ENCODE results near the gene RPS25.
"Not testable (repeated sequence)": the region's sequence is repeated elsewhere in the genome, so short reads cannot be mapped to it uniquely, and the experiment has no call there.

RPS25 gene

GRCh38 chr11:118988280-118988679, 29.9 kb downstream of the RPS25 start:
- no peak overlapping the region for H3K27ac ChIP-seq (ENCODE audit: low read depth, low read length)
- H3K36me3 ChIP-seq (ENCODE audit: insufficient read depth, low read length) = peaks cover under 1% of the 10 kb centered on the region; the same call in 1 of the 2 replicates
- WGBS = 89% methylated on average over 5 of the region's 5 CpGs
- no peak overlapping the region for H3K4me3 ChIP-seq (ENCODE audit: low read length)
- H3K9me3 ChIP-seq (ENCODE audit: insufficient read depth, low read depth, low read length) = peaks cover 2% of the 10 kb centered on the region; the same call in 1 of the 2 replicates
- no peak overlapping the region for H3K9ac ChIP-seq (ENCODE audit: low read depth, low read length)
- no peaks in the 10 kb centered on the region for H3K27me3 ChIP-seq (ENCODE audit: insufficient read depth, low read length)
- H3K4me1 ChIP-seq (ENCODE audit: insufficient read depth, low read length) = no peaks in the 10 kb centered on the region

- H3K4me1 ChIP-seq (ENCODE audit: insufficient read depth, low read length) = peaks cover 5% of the 10 kb centered on the region
- H3K4me3 ChIP-seq (ENCODE audit: low read length) = no peak overlapping the region
- no peaks in the 10 kb centered on the region for H3K36me3 ChIP-seq (ENCODE audit: insufficient read depth, low read length)
- no peak overlapping the region for H3K27ac ChIP-seq (ENCODE audit: low read depth, low read length)
- no peak overlapping the region for H3K9ac ChIP-seq (ENCODE audit: low read depth, low read length)
- peaks cover 5% of the 10 kb centered on the region; the same call in 1 of the 2 replicates for H3K27me3 ChIP-seq (ENCODE audit: insufficient read depth, low read length)
- 77% methylated on average over 2 of the region's 2 CpGs for WGBS
- no peaks in the 10 kb centered on the region for H3K9me3 ChIP-seq (ENCODE audit: insufficient read depth, low read depth, low read length)
These were observed 33.3 kb downstream of the RPS25 start for GRCh38 chr11:118984825-118985224.

- not testable (repeated sequence) for H3K9me3 ChIP-seq (ENCODE audit: insufficient read depth, low read depth, low read length)
- 85% methylated on average over 8 of the region's 8 CpGs for WGBS
These were observed 33.8 kb downstream of the RPS25 start for GRCh38 chr11:118984337-118984736.

GRCh38 chr11:118980191-118980881, 37.8 kb downstream of the RPS25 start:
- peaks cover 18% of the 10 kb centered on the region for H3K4me1 ChIP-seq (ENCODE audit: insufficient read depth, low read length)
- no peaks in the 10 kb centered on the region for H3K36me3 ChIP-seq (ENCODE audit: insufficient read depth, low read length)
- peaks cover 5% of the 10 kb centered on the region; the same call in 1 of the 2 replicates for H3K27me3 ChIP-seq (ENCODE audit: insufficient read depth, low read length)
- H3K27ac ChIP-seq (ENCODE audit: low read depth, low read length) = no peak overlapping the region
- no peaks in the 10 kb centered on the region for H3K9me3 ChIP-seq (ENCODE audit: insufficient read depth, low read depth, low read length)
- no peak overlapping the region for H3K9ac ChIP-seq (ENCODE audit: low read depth, low read length)
- 49% methylated on average over 21 of the region's 21 CpGs for WGBS
- H3K4me3 ChIP-seq (ENCODE audit: low read length) = peak overlapping the region; percentile 23; the same call in 1 of the 2 replicates

More at GRCh38 chr11:118984337-118984736, 33.8 kb downstream of the RPS25 start:
- H3K9ac ChIP-seq (ENCODE audit: low read depth, low read length); H3K4me3 ChIP-seq (ENCODE audit: low read length); H3K27ac ChIP-seq (ENCODE audit: low read depth, low read length); H3K36me3 ChIP-seq (ENCODE audit: insufficient read depth, low read length); H3K27me3 ChIP-seq (ENCODE audit: insufficient read depth, low read length): not testable (repeated sequence)
- H3K4me1 ChIP-seq (ENCODE audit: insufficient read depth, low read length) = peaks cover 10% of the 10 kb centered on the region

- no peak overlapping the region for H3K27ac ChIP-seq (ENCODE audit: low read depth, low read length)
- H3K9me3 ChIP-seq (ENCODE audit: insufficient read depth, low read depth, low read length) = no peaks in the 10 kb centered on the region
- H3K36me3 ChIP-seq (ENCODE audit: insufficient read depth, low read length) = no peaks in the 10 kb centered on the region
- H3K4me3 ChIP-seq (ENCODE audit: low read length) = no peak overlapping the region
- no peak overlapping the region for H3K9ac ChIP-seq (ENCODE audit: low read depth, low read length)
- peaks cover 18% of the 10 kb centered on the region for H3K4me1 ChIP-seq (ENCODE audit: insufficient read depth, low read length)
- 66% methylated on average over 9 of the region's 9 CpGs for WGBS
- peaks cover 5% of the 10 kb centered on the region; the same call in 1 of the 2 replicates for H3K27me3 ChIP-seq (ENCODE audit: insufficient read depth, low read length)
These were observed 38.7 kb downstream of the RPS25 start for GRCh38 chr11:118979434-118979833.

- Histone ChIP-seq H3K4me1 (ENCODE audit: insufficient read depth, low read length) (peaks cover 18% of the 10 kb centered on the region), H3K27ac (ENCODE audit: low read depth, low read length) (no peak overlapping the region), H3K36me3 (ENCODE audit: insufficient read depth, low read length) (no peaks in the 10 kb centered on the region), H3K9me3 (ENCODE audit: insufficient read depth, low read depth, low read length) (no peaks in the 10 kb centered on the region), H3K27me3 (ENCODE audit: insufficient read depth, low read length) (peaks cover 5% of the 10 kb centered on the region; the same call in 1 of the 2 replicates), H3K4me3 (ENCODE audit: low read length) (no peak overlapping the region), H3K9ac (ENCODE audit: low read depth, low read length) (no peak overlapping the region)
- WGBS = 94% methylated on average over 15 of the region's 15 CpGs
These were observed 42.1 kb downstream of the RPS25 start for GRCh38 chr11:118975771-118976709.

- peaks cover 5% of the 10 kb centered on the region; the same call in 1 of the 2 replicates for H3K4me1 ChIP-seq (ENCODE audit: insufficient read depth, low read length)
- no peak overlapping the region for H3K27ac ChIP-seq (ENCODE audit: low read depth, low read length)
- no peaks in the 10 kb centered on the region for H3K27me3 ChIP-seq (ENCODE audit: insufficient read depth, low read length)
- H3K9ac ChIP-seq (ENCODE audit: low read depth, low read length) = no peak overlapping the region
- no peaks in the 10 kb centered on the region for H3K36me3 ChIP-seq (ENCODE audit: insufficient read depth, low read length)
- no peaks in the 10 kb centered on the region for H3K9me3 ChIP-seq (ENCODE audit: insufficient read depth, low read depth, low read length)
- 96% methylated on average over 2 of the region's 2 CpGs for WGBS
- no peak overlapping the region for H3K4me3 ChIP-seq (ENCODE audit: low read length)
These were observed 44.2 kb downstream of the RPS25 start for GRCh38 chr11:118973985-118974384.

GRCh38 chr11:118971646-118972045, 46.5 kb downstream of the RPS25 start, which contains the start of gene FOXR1:
FOXR1 (plus strand) TSS chr11:118971761; CDS start chr11:118971932, 171 bp downstream.
- Histone ChIP-seq H3K9me3 (ENCODE audit: insufficient read depth, low read depth, low read length) (no peaks in the 10 kb centered on the region), H3K4me3 (ENCODE audit: low read length) (no peak within 1 kb of the TSS), H3K4me1 (ENCODE audit: insufficient read depth, low read length) (no peaks in the 10 kb centered on the region), H3K27ac (ENCODE audit: low read depth, low read length) (no peak within 1 kb of the TSS), H3K36me3 (ENCODE audit: insufficient read depth, low read length) (no peaks in the 10 kb centered on the region), H3K27me3 (ENCODE audit: insufficient read depth, low read length) (no peaks in the 10 kb centered on the region), H3K9ac (ENCODE audit: low read depth, low read length) (no peak within 1 kb of the TSS)
- WGBS = 94% methylated on average over 32 of the region's 33 CpGs

GRCh38 chr11:118969508-118969907, 48.6 kb downstream of the RPS25 start:
- WGBS = 95% methylated on average over 2 of the region's 2 CpGs
- H3K9me3 ChIP-seq (ENCODE audit: insufficient read depth, low read depth, low read length); H3K27me3 ChIP-seq (ENCODE audit: insufficient read depth, low read length); H3K4me3 ChIP-seq (ENCODE audit: low read length); H3K4me1 ChIP-seq (ENCODE audit: insufficient read depth, low read length); H3K9ac ChIP-seq (ENCODE audit: low read depth, low read length); H3K27ac ChIP-seq (ENCODE audit: low read depth, low read length); H3K36me3 ChIP-seq (ENCODE audit: insufficient read depth, low read length): not testable (repeated sequence)
